Ovary (tissue), 9 donors: ENCODE measurements around the gene ECM2. TPM values are rescaled to one million over a fixed set of nuclear protein-coding genes. Genes with fewer than 3 reads are reported as not detected.

Source experiments
- DNase-seq, 5 donors: peaks; one replicate each; pipeline ENCODE4 v3.0.0-alpha.2; 2019 to 2020
- H3K27ac ChIP-seq, 2 donors: fragments of 200-600 bp; one replicate each; pipeline versions ENCODE4 v1.5.1 to v1.8.0; 2019 to 2022
- H3K27me3 ChIP-seq: fragments of 200-600 bp; one replicate; pipeline ENCODE4 v1.8.0; 2022
- H3K36me3 ChIP-seq: fragments of 200-600 bp; sonication (generic); one replicate; pipeline ENCODE4 v1.5.1; 2019
- H3K4me1 ChIP-seq: one replicate; pipeline ENCODE4 v1.8.1; 2013; ENCODE audit warnings: mild to moderate bottlenecking, moderate library complexity; ENCODE audit not compliant: insufficient read depth
- H3K4me3 ChIP-seq: fragments of 200-600 bp; sonication (generic); one replicate; pipeline ENCODE4 v1.5.1; 2017
- H3K9me3 ChIP-seq, 2 donors: fragments of 200-600 bp in 1 of 2; sonication (generic) in 1 of 2; one replicate each; pipeline versions ENCODE4 v1.5.1 to v1.8.1; 2013 to 2019; ENCODE audit warnings: mild to moderate bottlenecking in 1 of 2, moderate library complexity in 1 of 2
- CTCF ChIP-seq, 3 donors: fragments of 450-650 bp in 2 of 3; fragments of 200-600 bp in 1 of 3; IDR thresholded peaks; one replicate each; pipeline versions ENCODE4 v1.5.1 to v1.8.0; 2016 to 2022; ENCODE audit warnings: antibody characterized with exemption in 3 of 3, mild to moderate bottlenecking in 1 of 3
- EP300 ChIP-seq: sonication (generic); formaldehyde crosslinking; IDR thresholded peaks from one replicate; pipeline ENCODE4 v1.6.1; 2017; ENCODE audit warnings: antibody characterized with exemption
- POLR2A ChIP-seq: fragments of 450-650 bp; IDR thresholded peaks from one replicate; pipeline ENCODE4 v1.6.1; 2017; ENCODE audit warnings: antibody characterized with exemption, mild to moderate bottlenecking, moderate library complexity
- WGBS, 3 donors: extraction: QIAGEN DNeasy Blood & Tissue Kit in 1 of 3; methylation state at CpG; one replicate each; pipeline versions ENCODE4 v1.1.5 to v1.1.7; 2013 to 2017; 5-methylcytosine and 5-hydroxymethylcytosine counted together
- intact Hi-C, 4 donors: fragments of 100-400 bp; cut with DNase I; formaldehyde crosslinking; loops; one replicate each; pipeline versions ENCODE4 v1.11.0 to v1.15.1; 2022 to 2023
- polyA plus RNA-seq, 2 donors: library from polyadenylated mRNA; stranded (reverse); fragments of 200-250 nt in 1 of 2; fragments of 350-450 nt in 1 of 2; fragmentation: Illumina TruSeq in 1 of 2; extraction: RNeasy Lipid Tissue Mini Kit (QIAGEN cat#74804) in 1 of 2; gene quantifications; one replicate each; pipeline ENCODE4 v1.2.3, GENCODE V29; 2013 to 2014
- total RNA-seq, 7 donors: library from RNA; depleted of rRNA in 2 of 7; stranded (reverse); fragments of >200 nt in 2 of 7; fragmentation: NEBNext Ultra II Directional in 3 of 7; extraction: Animal tissue kit (Norgen Biotek cat#: 25700) in 3 of 7; gene quantifications; one replicate each; pipeline versions ENCODE4 v1.1.0 to v1.2.4, GENCODE V29; 2016 to 2023
- donor health status: DM: no; HTN: no; CAD: no; lungs with moderate emphysema.
- donor health status: DM: no; HTN: no; CAD: no.
- donor health status: Bipolar disorder and iron deficiency.
- donor health status: DM: yes; HTN: yes; CAD: no.
- donor health status: DM: no; HTN: no; CAD: no.
- donor health status: DM: yes; HTN: yes; CAD: no.

ECM2 gene
- total and polyA plus RNA-seq, 9 donors, result 35.0 to 91.4 (median 65.9) TPM

- no peaks in the 10 kb centered on the region for H3K27me3 ChIP-seq
- no peak overlapping the region for H3K27ac ChIP-seq
- intact Hi-C loops, result loop anchor here in 1 of 4 donors (10.0 kb wide), 1 partner anchor 64 kb away; no protein-coding TSS in a partner anchor
- H3K4me3 ChIP-seq, result no peak overlapping the region
- H3K9me3 ChIP-seq, result peaks cover 0 to 3% of the 10 kb centered on the region in 2 donors
- TF ChIP-seq POLR2A, result no peak
- TF ChIP-seq EP300, result no peak
- no peak for TF ChIP-seq CTCF (IDR thresholded peaks at IDR 0.05)
- peaks cover 3% of the 10 kb centered on the region for H3K4me1 ChIP-seq
- DNase-seq, result no peak
- H3K36me3 ChIP-seq, result no peaks in the 10 kb centered on the region
Observed at GRCh38 chr9:92530893-92531292, 4.9 kb downstream of the ECM2 start.

- intact Hi-C loops, result no loop called here
- peaks cover 3% of the 10 kb centered on the region for H3K4me1 ChIP-seq
- no peak overlapping the region for H3K4me3 ChIP-seq
- H3K9me3 ChIP-seq, result peaks cover 0 to 3% of the 10 kb centered on the region in 2 donors
- no peak for DNase-seq
- no peaks in the 10 kb centered on the region for H3K27me3 ChIP-seq
- H3K27ac ChIP-seq, result no peak overlapping the region
- no peak for TF ChIP-seq POLR2A
- TF ChIP-seq CTCF (IDR thresholded peaks at IDR 0.05), result no peak
- no peak for TF ChIP-seq EP300
- WGBS, 3 donors, result 96 to 99% (median 98%) methylated on average over 3 of the region's 3 CpGs
- H3K36me3 ChIP-seq, result no peaks in the 10 kb centered on the region
Observed at GRCh38 chr9:92529124-92529523, 6.7 kb downstream of the ECM2 start.

- intact Hi-C loops, result no loop called here
- WGBS, 3 donors, result 89 to 97% (median 97%) methylated on average over 1 of the region's 1 CpG
- Histone ChIP-seq H3K27ac (no peak overlapping the region), H3K27me3 (no peaks in the 10 kb centered on the region), H3K4me1 (peaks cover 3% of the 10 kb centered on the region), H3K36me3 (no peaks in the 10 kb centered on the region), H3K4me3 (no peak overlapping the region), H3K9me3 (peaks cover 0 to 3% of the 10 kb centered on the region in 2 donors)
- TF ChIP-seq CTCF (IDR thresholded peaks at IDR 0.05), result no peak
- no peak for TF ChIP-seq POLR2A
- TF ChIP-seq EP300, result no peak
- no peak for DNase-seq
Observed at GRCh38 chr9:92528522-92528849, 7.3 kb downstream of the ECM2 start.

- TF ChIP-seq CTCF (IDR thresholded peaks at IDR 0.05), result no peak
- TF ChIP-seq POLR2A, result no peak
- no peak for TF ChIP-seq EP300
- no peak for DNase-seq
- no peaks in the 10 kb centered on the region for H3K27me3 ChIP-seq
- intact Hi-C loops, result no loop called here
- peaks cover 4% of the 10 kb centered on the region for H3K4me1 ChIP-seq
- no peaks in the 10 kb centered on the region for H3K36me3 ChIP-seq
- no peak overlapping the region for H3K27ac ChIP-seq
- peaks cover 0 to 3% of the 10 kb centered on the region in 2 donors for H3K9me3 ChIP-seq
- WGBS, 3 donors, result 85 to 92% (median 88%) methylated on average over 4 of the region's 4 CpGs
- H3K4me3 ChIP-seq, result no peak overlapping the region
Observed at GRCh38 chr9:92527832-92528521, 7.8 kb downstream of the ECM2 start.
